GM12891 (cell line): Measurements from ENCODE around the gene CCDC33.

Source experiments
- DNase-seq: peaks from one replicate; pipeline ENCODE4 v3.0.0; 2011; ENCODE audit warnings: low spot score; ENCODE audit not compliant: insufficient read length
- FAIRE-seq: peaks from 2 replicates; lab custom pipeline; 2011; peaks lifted over from hg19 to GRCh38; lab: Jason Lieb, UNC
- PAX5 ChIP-seq: IDR thresholded peaks from 2 replicates; pipeline ENCODE4 v1.6.1; 2011; ENCODE audit warnings: low read length, moderate library complexity, mild to moderate bottlenecking; ENCODE audit not compliant: insufficient read depth, severe bottlenecking
- POLR2A ChIP-seq: IDR thresholded peaks from 2 replicates; pipeline ENCODE4 v1.6.1; 2011; ENCODE audit warnings: low read depth, low read length, control low read depth
- POLR2AphosphoS5 ChIP-seq: IDR thresholded peaks from 2 replicates; pipeline ENCODE4 v1.6.1; 2011; ENCODE audit warnings: low read depth, low read length, control low read depth
- POU2F2 ChIP-seq: IDR thresholded peaks from 2 replicates; pipeline ENCODE4 v1.6.1; 2011; ENCODE audit warnings: low read depth, mild to moderate bottlenecking, control low read depth, low read length, moderate library complexity
- SPI1 ChIP-seq: IDR thresholded peaks from 2 replicates; pipeline ENCODE4 v1.6.1; 2011; ENCODE audit warnings: low read depth, low read length, control low read depth
- TAF1 ChIP-seq: IDR thresholded peaks from 2 replicates; pipeline ENCODE4 v1.6.1; 2011; ENCODE audit warnings: low read depth, low read length, control low read depth

The CCDC33 gene

DNA sequence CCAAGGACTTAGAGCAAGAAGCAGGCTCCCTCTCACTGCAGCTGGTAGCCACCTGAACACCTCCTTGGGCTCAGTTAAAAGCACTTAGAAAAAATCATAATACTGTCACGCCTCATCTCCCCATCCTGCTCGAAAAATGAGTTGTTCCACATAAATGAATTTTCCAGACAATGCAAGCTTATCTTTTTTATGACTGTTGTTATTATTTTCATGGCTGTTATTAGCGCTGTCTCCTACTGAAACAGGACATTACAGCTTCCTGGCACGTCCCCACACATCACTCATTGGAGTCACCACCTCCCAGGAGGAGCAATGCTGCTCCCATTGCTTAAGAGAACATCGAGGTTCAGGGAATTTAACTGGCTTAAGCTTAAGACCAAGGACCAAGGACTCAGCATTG lies 26.5 kb downstream of the CCDC33 start:
- DNase-seq = no peak
- TF ChIP-seq POLR2A (no peak), POLR2AphosphoS5 (no peak), SPI1 (no peak), POU2F2 (no peak), PAX5 (no peak)
- no peak for FAIRE-seq

DNA sequence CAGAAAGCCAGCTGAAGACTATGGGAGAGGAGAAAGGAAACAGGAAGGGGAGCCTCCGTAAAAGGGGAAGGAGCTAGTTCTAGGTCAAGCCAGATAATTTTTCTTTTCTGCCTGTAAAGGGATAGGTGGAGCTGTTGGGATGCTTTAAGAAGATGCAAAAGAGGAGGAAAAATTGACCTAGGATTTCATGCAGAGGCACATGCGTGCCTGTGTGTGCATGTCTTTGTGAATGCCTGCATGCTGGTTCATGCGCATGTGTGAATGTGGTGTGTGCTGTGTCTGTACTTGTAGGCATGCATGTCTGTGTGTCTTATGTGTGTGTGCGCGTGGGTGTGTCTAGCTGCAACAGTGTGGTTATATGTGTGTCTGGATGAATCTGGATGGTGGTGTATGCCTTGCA lies 27.3 kb downstream of the CCDC33 start:
- no peak for DNase-seq
- FAIRE-seq = no peak
- no peak for TF ChIP-seq SPI1
- no peak for TF ChIP-seq TAF1
- TF ChIP-seq PAX5 = no peak
- no peak for TF ChIP-seq POU2F2
- TF ChIP-seq POLR2A = no peak
- no peak for TF ChIP-seq POLR2AphosphoS5

DNA sequence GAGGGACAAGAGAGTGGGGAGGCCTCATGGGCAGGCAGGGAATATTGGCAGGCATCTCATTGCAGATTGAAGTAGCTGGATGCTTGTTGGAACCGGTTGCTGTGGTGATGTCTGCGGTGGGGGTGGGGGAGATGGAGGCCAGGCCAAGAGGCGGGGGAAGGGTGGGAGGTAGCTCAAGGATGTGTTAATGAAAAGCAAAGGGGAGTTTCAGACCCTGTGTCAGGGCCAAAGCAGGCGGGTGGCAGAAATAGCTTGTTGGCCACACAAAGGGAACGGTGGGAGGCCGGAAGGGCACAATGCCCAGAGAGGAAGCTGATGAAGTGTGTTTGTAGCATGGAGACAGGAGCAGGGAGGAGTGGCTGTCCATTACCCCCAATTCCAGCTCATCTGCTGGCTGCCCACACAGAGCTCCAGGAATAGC lies 28.0 kb downstream of the CCDC33 start:
- DNase-seq = no peak
- TF ChIP-seq PAX5 = no peak
- no peak for TF ChIP-seq SPI1
- no peak for TF ChIP-seq POLR2A
- no peak for TF ChIP-seq TAF1
- TF ChIP-seq POLR2AphosphoS5 = no peak
- TF ChIP-seq POU2F2 = no peak

DNA sequence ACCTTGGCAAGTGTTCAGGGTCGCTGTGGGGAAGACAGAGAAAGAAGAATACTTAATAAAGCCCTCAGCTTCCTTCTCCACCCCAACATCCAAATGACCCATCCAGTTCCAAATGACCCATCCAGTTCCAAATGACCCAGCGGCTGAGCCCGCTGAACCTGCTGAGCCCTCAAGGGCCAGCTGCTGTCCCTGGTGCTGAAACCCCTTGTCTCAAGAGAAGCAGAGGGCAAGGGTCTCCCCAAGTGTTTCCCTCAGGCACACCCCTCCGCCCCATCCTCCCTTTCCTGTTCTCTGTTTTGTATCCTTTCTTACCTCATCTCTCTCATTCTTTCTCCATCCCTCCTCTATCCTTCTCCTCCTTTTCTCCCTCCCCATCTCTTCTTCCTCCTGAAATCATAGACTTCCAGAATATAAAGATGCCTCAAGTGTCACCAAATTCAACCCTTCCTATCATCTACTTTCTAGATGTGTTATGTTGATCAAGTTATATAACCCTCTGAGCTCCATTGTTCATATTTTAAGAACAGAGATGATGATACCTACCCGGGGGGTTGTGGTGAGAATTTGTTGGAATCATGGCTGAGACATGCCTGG lies 29.0 kb downstream of the CCDC33 start:
- FAIRE-seq (no peak), DNase-seq (no peak)
- no peak for TF ChIP-seq SPI1
- TF ChIP-seq POLR2A = no peak
- TF ChIP-seq POLR2AphosphoS5 = no peak
- no peak for TF ChIP-seq POU2F2
- no peak for TF ChIP-seq PAX5
- no peak for TF ChIP-seq TAF1

More for the DNA sequence above, 28.0 kb downstream of the CCDC33 start:
- FAIRE-seq = no peak

DNA sequence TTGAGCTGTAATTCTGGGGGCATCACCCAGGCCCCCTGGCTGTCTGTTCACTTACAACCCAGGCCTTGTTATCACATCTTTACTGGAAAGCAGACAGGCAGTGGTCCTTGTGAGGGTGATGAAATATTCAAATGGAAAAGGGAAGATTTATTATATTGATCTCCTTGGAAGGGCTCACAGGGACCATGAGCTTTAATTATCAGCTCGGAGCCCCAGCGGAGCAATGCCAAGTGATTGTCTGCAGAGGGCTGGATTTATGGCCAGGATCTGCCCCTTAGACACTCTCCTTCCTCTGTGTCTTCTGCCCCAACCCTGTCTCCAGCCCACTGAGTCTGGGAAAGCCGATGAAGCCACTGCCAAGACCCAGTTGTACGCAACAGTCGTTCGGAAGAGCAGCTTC lies 31.9 kb downstream of the CCDC33 start:
- FAIRE-seq = no peak
- no peak for DNase-seq
- no peak for TF ChIP-seq SPI1
- no peak for TF ChIP-seq POU2F2
- TF ChIP-seq TAF1 = no peak
- no peak for TF ChIP-seq PAX5
- TF ChIP-seq POLR2AphosphoS5 = no peak
- TF ChIP-seq POLR2A = no peak

- no peak for DNase-seq
- no peak for FAIRE-seq
Observed at GRCh38 chr15:74269362-74270035, 33.4 kb downstream of the CCDC33 start.

GRCh38 chr15:74270155-74270554 lies 34.0 kb downstream of the CCDC33 start:
- DNase-seq (no peak), FAIRE-seq (no peak)
- TF ChIP-seq PAX5 (no peak), POLR2AphosphoS5 (no peak), TAF1 (no peak), SPI1 (no peak), POLR2A (no peak), POU2F2 (no peak)

More at GRCh38 chr15:74269362-74270035, 33.4 kb downstream of the CCDC33 start:
- TF ChIP-seq POLR2AphosphoS5 = no peak
- TF ChIP-seq TAF1 = no peak
- no peak for TF ChIP-seq POU2F2
- TF ChIP-seq POLR2A = no peak
- no peak for TF ChIP-seq PAX5
- TF ChIP-seq SPI1 = no peak

DNA sequence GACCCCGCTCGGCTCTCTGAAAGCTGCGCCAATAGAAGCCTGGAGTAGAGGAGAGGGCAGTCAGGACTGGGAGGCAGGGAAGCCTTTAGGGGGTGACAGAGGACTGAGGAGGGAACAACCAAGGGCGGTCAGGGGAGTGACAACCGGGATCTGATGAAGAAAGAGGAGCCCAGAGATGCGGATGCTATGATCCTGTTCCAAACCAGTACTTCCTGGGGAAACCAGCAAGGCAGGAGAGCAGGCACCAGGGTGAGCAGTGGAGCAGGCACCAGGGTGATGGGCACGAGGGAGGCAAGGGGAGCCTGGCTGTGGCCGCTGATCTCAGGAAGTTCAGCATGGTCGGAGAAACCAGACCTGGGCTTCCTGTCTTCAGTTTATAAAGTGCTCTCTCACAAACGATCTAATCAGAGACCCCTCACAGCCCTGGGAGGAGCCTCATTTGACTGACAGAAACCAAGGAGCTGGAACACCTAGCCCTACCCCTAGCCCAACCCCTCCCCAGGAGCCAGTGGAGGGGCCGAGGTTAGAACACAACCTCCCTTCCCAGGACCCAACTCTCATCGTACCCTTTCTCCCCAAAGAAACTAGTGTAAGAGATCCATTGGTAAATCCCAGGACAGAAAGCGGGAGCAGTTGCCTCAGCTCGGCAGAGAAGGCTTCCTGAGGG lies 34.9 kb downstream of the CCDC33 start:
- no peak for FAIRE-seq
- TF ChIP-seq POU2F2 (no peak), TAF1 (no peak), SPI1 (no peak), POLR2A (no peak), POLR2AphosphoS5 (no peak), PAX5 (no peak)

GRCh38 chr15:74272812-74273211 lies 36.7 kb downstream of the CCDC33 start:
- DNase-seq = no peak
- FAIRE-seq = no peak
- no peak for TF ChIP-seq SPI1
- no peak for TF ChIP-seq POLR2AphosphoS5
- no peak for TF ChIP-seq TAF1
- TF ChIP-seq POU2F2 = no peak
- TF ChIP-seq POLR2A = no peak
- no peak for TF ChIP-seq PAX5

More for the DNA sequence above, 34.9 kb downstream of the CCDC33 start:
- no peak for DNase-seq
